Measurements from ENCODE around the gene YIPF1. TPM values are rescaled to one million over a fixed set of nuclear protein-coding genes. Genes with fewer than 3 reads are reported as not detected.

Gene YIPF1
- total RNA-seq, 1 donor: 31.1 TPM

GRCh38 chr1:53811414-53811851 is 78.2 kb downstream of the YIPF1 start:
- no peak overlapping the region for H3K4me3 ChIP-seq (ENCODE audit: low read depth, low read length)
- DNase-seq (ENCODE audit: low read depth): no peak
- TF ChIP-seq CTCF (IDR thresholded peaks at IDR 0.05; ENCODE audit: insufficient read depth, low read depth, low read length): peak; percentile 22

GRCh38 chr1:53810497-53810896 is 79.1 kb downstream of the YIPF1 start:
- TF ChIP-seq CTCF (IDR thresholded peaks at IDR 0.05; ENCODE audit: insufficient read depth, low read depth, low read length): no peak
- H3K4me3 ChIP-seq (ENCODE audit: low read depth, low read length): no peak overlapping the region
- DNase-seq (ENCODE audit: low read depth): no peak

- H3K4me3 ChIP-seq (ENCODE audit: low read depth, low read length): no peak overlapping the region
- DNase-seq (ENCODE audit: low read depth): no peak
- no peak for TF ChIP-seq CTCF (IDR thresholded peaks at IDR 0.05; ENCODE audit: insufficient read depth, low read depth, low read length)
Observed at GRCh38 chr1:53810007-53810406, 79.6 kb downstream of the YIPF1 start.

- no peak for TF ChIP-seq CTCF (IDR thresholded peaks at IDR 0.05; ENCODE audit: insufficient read depth, low read depth, low read length)
- peak; percentile 90 for DNase-seq (ENCODE audit: low read depth)
- no peak overlapping the region for H3K4me3 ChIP-seq (ENCODE audit: low read depth, low read length)
Observed at GRCh38 chr1:53807916-53808315, 81.7 kb downstream of the YIPF1 start.

- no peak for TF ChIP-seq CTCF (IDR thresholded peaks at IDR 0.05; ENCODE audit: insufficient read depth, low read depth, low read length)
- no peak for DNase-seq (ENCODE audit: low read depth)
- no peak overlapping the region for H3K4me3 ChIP-seq (ENCODE audit: low read depth, low read length)
Observed at GRCh38 chr1:53804791-53805505, 84.6 kb downstream of the YIPF1 start.

GRCh38 chr1:53804181-53804580 is 85.4 kb downstream of the YIPF1 start:
- TF ChIP-seq CTCF (IDR thresholded peaks at IDR 0.05; ENCODE audit: insufficient read depth, low read depth, low read length): no peak
- no peak for DNase-seq (ENCODE audit: low read depth)

More at GRCh38 chr1:53804181-53804580, 85.4 kb downstream of the YIPF1 start:
- H3K4me3 ChIP-seq (ENCODE audit: low read depth, low read length): no peak overlapping the region

Small RNAs within 50 kb of the gene (small RNA-seq; reads per million reads assigned to genes)
- not detected for gene AL049745.1

Other genes starting within 250 kb of the YIPF1 start
- 0.43 and 0.97 TPM in 2 replicates for gene GLIS1, start 150.6 kb downstream of the YIPF1 start, total RNA-seq
- 13.9 and 28.9 TPM in 2 replicates for gene NDC1, start 51.5 kb downstream of the YIPF1 start, total RNA-seq
- gene DIO1, start 4.4 kb upstream of the YIPF1 start, total RNA-seq: not detected in 2 replicates
- gene IFT25, start 55.9 kb upstream of the YIPF1 start, total RNA-seq: 23.5 and 30.2 TPM in 2 replicates
- gene LRRC42, start 56.6 kb upstream of the YIPF1 start, total RNA-seq: 39.0 and 47.1 TPM in 2 replicates
- gene LDLRAD1, start 128.4 kb upstream of the YIPF1 start, total RNA-seq: not detected in 2 replicates
- gene TMEM59, start 163.4 kb upstream of the YIPF1 start, total RNA-seq: 156 and 237 TPM in 2 replicates
- gene TCEANC2, start 163.8 kb upstream of the YIPF1 start, total RNA-seq: 1.9 and 3.0 TPM in 2 replicates

Measured in fibroblast of villous mesenchyme (primary cell).